Adrenal gland (tissue), 12 donors: ENCODE results near the gene PARPBP. TPM values are rescaled to one million over a fixed set of nuclear protein-coding genes. Genes with fewer than 3 reads are reported as not detected.

ENCODE experiments used
- DNase-seq, 7 donors: peaks; one replicate each; pipeline ENCODE4 v3.0.0-alpha.2; 2019 to 2020
- H3K27ac ChIP-seq, 5 donors: fragments of 200-600 bp; sonication (generic) in 4 of 5; 1 replicate in 3 of 5; 2 replicates in 2 of 5; pipeline versions ENCODE4 v1.5.1 to v1.8.0; 2016 to 2020; ENCODE audit warnings: mild to moderate bottlenecking in 1 of 5
- H3K27me3 ChIP-seq: fragments of 200-600 bp; 2 replicates; pipeline ENCODE4 v1.8.0; 2021
- H3K36me3 ChIP-seq, 2 donors: fragments of 200-600 bp; replicated peaks in 1 of 2; 1 replicate in 1 of 2; 2 replicates in 1 of 2; pipeline versions ENCODE4 v1.5.1 to v1.8.0; 2018 to 2022
- H3K4me1 ChIP-seq, 2 donors: fragments of 200-600 bp; replicated peaks in 1 of 2; 1 replicate in 1 of 2; 2 replicates in 1 of 2; pipeline versions ENCODE4 v1.5.1 to v1.8.0; 2018 to 2021
- H3K4me3 ChIP-seq, 4 donors: fragments of 200-600 bp; sonication (generic) in 3 of 4; one replicate each; pipeline ENCODE4 v1.5.1; 2016 to 2018
- H3K9me3 ChIP-seq, 3 donors: fragments of 200-600 bp; sonication (generic) in 1 of 3; replicated peaks in 1 of 3; 1 replicate in 2 of 3; 2 replicates in 1 of 3; pipeline versions ENCODE4 v1.5.1 to v1.8.0; 2016 to 2021
- CTCF ChIP-seq, 6 experiments: fragments of 450-650 bp in 4 of 6; fragments of 200-600 bp in 2 of 6; sonication (generic) in 1 of 6; IDR thresholded peaks; 1 replicate in 5 of 6; 2 replicates in 1 of 6; pipeline versions ENCODE4 v1.5.1 to v1.8.0; 2016 to 2021; ENCODE audit warnings: antibody characterized with exemption in 6 of 6, mild to moderate bottlenecking in 2 of 6, moderate library complexity in 1 of 6
- POLR2A ChIP-seq, 2 donors: fragments of 450-650 bp; IDR thresholded peaks; one replicate each; pipeline ENCODE4 v1.6.1; 2017; ENCODE audit warnings: antibody characterized with exemption in 2 of 2, mild to moderate bottlenecking in 2 of 2, moderate library complexity in 1 of 2
- WGBS, 4 donors: extraction: QIAGEN DNeasy Blood & Tissue Kit in 2 of 4; methylation state at CpG; one replicate each; pipeline versions ENCODE4 v1.1.5 to v1.1.7; 2013 to 2017; 5-methylcytosine and 5-hydroxymethylcytosine counted together
- intact Hi-C, 2 donors: fragments of 100-400 bp; cut with DNase I; formaldehyde crosslinking; loops; one replicate each; pipeline versions ENCODE4 v1.14.1 to v1.15.0; 2022 to 2023
- polyA plus RNA-seq, 3 donors: library from polyadenylated mRNA; stranded (reverse); fragments of 200-250 nt in 2 of 3; fragments of 350-450 nt in 1 of 3; fragmentation: Illumina TruSeq in 1 of 3; extraction: RNeasy Lipid Tissue Mini Kit (QIAGEN cat#74804) in 1 of 3; gene quantifications; one replicate each; pipeline ENCODE4 v1.2.3, GENCODE V29; 2013 to 2014
- total RNA-seq, 9 donors: library from RNA; depleted of rRNA in 4 of 9; stranded (reverse); fragments of >200 nt in 4 of 9; fragments of 120-200 nt in 1 of 9; fragmentation: NEBNext Ultra II Directional in 1 of 9; extraction: Animal tissue kit (Norgen Biotek cat#: 25700) in 1 of 9; gene quantifications; one replicate each; pipeline versions ENCODE4 v1.1.0 to v1.2.4, GENCODE V29; 2013 to 2023
- donor health status: healthy with polysubstance abuse.
- donor health status: Bipolar disorder and iron deficiency.
- donor health status: DM: yes; HTN: yes; CAD: no.
- donor health status: DM: no; HTN: no; CAD: no.
- donor health status: DM: no; HTN: no; CAD: no.
- donor health status: DM: yes; HTN: yes; CAD: no.

Gene PARPBP
- total and polyA plus RNA-seq, 12 donors, result 0.67 to 7.8 (median 1.4) TPM

DNA sequence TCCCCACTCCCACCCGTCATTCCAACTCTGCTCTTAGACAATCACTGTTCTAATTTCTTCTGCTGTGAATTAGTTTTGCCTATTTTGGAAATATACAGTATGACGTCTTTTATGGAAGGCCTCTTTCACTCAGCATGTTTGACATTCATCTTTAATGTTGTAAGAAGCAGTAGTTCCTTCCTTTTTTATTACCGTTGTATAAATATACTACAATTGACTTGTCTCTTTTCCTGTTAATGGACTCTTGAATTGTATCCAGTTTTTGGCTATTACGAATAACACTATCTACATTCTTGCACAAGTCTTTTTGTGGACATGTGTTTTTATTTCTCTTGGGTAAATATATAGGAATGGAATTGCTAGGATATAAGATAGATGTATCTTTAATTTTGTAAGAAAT is 82.6 kb downstream of the PARPBP start:
- no peak for DNase-seq
- no peaks in the 10 kb centered on the region for H3K27me3 ChIP-seq
- H3K27ac ChIP-seq, result no peak overlapping the region
- no peaks in the 10 kb centered on the region for H3K4me1 ChIP-seq
- WGBS, 4 donors, result 84 to 86% (median 85%) methylated on average over 4 of the region's 4 CpGs
- intact Hi-C loops, result no loop called here
- H3K9me3 ChIP-seq, result no peaks in the 10 kb centered on the region
- TF ChIP-seq POLR2A (IDR thresholded peaks at IDR 0.05) (no peak), CTCF (IDR thresholded peaks at IDR 0.05) (no peak)
- H3K36me3 ChIP-seq, result no peaks in the 10 kb centered on the region
- H3K4me3 ChIP-seq, result no peak overlapping the region

GRCh38 chr12:102204025-102204424 is 84.0 kb downstream of the PARPBP start:
- WGBS, 4 donors, result 70 to 74% (median 71%) methylated on average over 2 of the region's 2 CpGs
- H3K36me3 ChIP-seq, result no peaks in the 10 kb centered on the region
- no peaks in the 10 kb centered on the region for H3K4me1 ChIP-seq
- TF ChIP-seq POLR2A (IDR thresholded peaks at IDR 0.05) (no peak), CTCF (IDR thresholded peaks at IDR 0.05) (no peak)
- intact Hi-C loops, result no loop called here
- no peak overlapping the region for H3K27ac ChIP-seq
- no peaks in the 10 kb centered on the region for H3K9me3 ChIP-seq
- no peak for DNase-seq
- H3K27me3 ChIP-seq, result no peaks in the 10 kb centered on the region
- H3K4me3 ChIP-seq, result no peak overlapping the region

DNA sequence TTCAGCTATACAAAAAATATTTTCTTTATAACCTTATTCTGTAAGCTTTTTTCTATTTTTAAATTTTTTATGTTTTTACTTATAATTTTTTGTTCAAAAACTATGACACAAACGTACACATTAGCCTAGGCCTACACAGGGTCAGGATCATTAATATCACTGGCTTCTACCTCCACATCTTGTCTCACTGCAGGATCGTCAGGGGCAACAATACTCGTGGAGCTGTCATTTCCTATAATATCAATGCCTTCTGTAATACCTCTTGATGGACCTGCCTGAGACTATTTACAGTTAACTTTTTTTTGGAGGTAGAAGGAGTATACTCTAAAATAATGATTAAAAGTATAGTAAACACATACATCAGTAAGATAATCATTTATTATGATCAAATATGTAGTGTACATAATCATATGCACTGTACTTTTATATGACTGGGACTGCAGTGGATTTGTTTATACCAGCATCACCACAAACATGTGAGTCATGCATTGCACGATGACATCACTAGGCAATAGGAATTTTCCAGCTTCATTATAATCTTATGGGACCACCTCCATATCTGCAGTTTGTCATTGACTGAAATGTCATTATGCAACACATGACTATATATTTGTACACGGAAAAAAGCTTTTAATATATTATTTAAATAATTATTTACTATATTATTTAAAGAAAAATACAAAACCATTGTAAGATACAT is 96.2 kb downstream of the PARPBP start:
- no peak for DNase-seq
- 82 to 90% (median 85%) methylated on average over 5 of the region's 5 CpGs for WGBS, 4 donors
- intact Hi-C loops, result no loop called here
- no peaks in the 10 kb centered on the region for H3K4me1 ChIP-seq
- H3K9me3 ChIP-seq, result no peaks in the 10 kb centered on the region
- no peak overlapping the region for H3K4me3 ChIP-seq
- H3K36me3 ChIP-seq, result no peaks in the 10 kb centered on the region
- TF ChIP-seq CTCF (IDR thresholded peaks at IDR 0.05) (no peak), POLR2A (IDR thresholded peaks at IDR 0.05) (no peak)
- no peak overlapping the region for H3K27ac ChIP-seq
- H3K27me3 ChIP-seq, result no peaks in the 10 kb centered on the region

DNA sequence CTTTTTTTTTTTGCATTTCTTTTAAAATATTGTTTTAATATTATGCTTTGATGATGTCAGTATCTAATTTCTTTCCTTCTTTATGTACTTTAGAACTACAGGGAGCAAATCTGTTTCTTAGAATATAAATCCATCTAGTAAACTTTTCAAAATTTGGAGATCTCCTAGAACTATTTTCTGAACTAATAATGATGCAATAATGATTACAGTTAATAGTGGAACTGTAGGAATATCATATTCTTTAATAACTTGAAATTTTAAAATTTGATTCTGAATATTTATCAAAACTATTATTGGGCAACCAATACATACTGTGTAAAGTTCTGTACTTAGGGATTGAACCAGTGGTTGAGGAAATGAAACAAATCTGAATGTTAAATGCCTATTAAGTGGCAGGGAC is 100.8 kb downstream of the PARPBP start:
- Histone ChIP-seq H3K27ac (no peak overlapping the region), H3K9me3 (no peaks in the 10 kb centered on the region), H3K36me3 (no peaks in the 10 kb centered on the region), H3K4me1 (no peaks in the 10 kb centered on the region), H3K27me3 (no peaks in the 10 kb centered on the region), H3K4me3 (no peak overlapping the region)
- no peak for DNase-seq
- intact Hi-C loops, result no loop called here
- TF ChIP-seq CTCF (IDR thresholded peaks at IDR 0.05) (no peak), POLR2A (IDR thresholded peaks at IDR 0.05) (no peak)
